ENCODE measurements around the gene ITGAX.

ITGAX gene

GRCh38 chr16:31327646-31328225 is 27.2 kb upstream of the ITGAX start:
- DNase-seq = no peak
- H3K36me3 ChIP-seq = no peaks in the 10 kb centered on the region
- TF ChIP-seq CTCF (IDR thresholded peaks at IDR 0.05; ENCODE audit: low read depth, low read length) = no peak
- H3K4me1 ChIP-seq = no peaks in the 10 kb centered on the region
- no peak overlapping the region for H3K4me3 ChIP-seq (ENCODE audit: low read depth, low read length)
- H3K27me3 ChIP-seq = peaks cover 22% of the 10 kb centered on the region
- H3K9me3 ChIP-seq = no peaks in the 10 kb centered on the region

- H3K4me3 ChIP-seq (ENCODE audit: low read depth, low read length) = no peak overlapping the region
- H3K27me3 ChIP-seq = peaks cover 22% of the 10 kb centered on the region
- H3K9me3 ChIP-seq = no peaks in the 10 kb centered on the region
- H3K36me3 ChIP-seq = no peaks in the 10 kb centered on the region
- H3K4me1 ChIP-seq = no peaks in the 10 kb centered on the region
- no peak for TF ChIP-seq CTCF (IDR thresholded peaks at IDR 0.05; ENCODE audit: low read depth, low read length)
- DNase-seq = no peak
Measured at GRCh38 chr16:31328322-31329052, 26.5 kb upstream of the ITGAX start.

- peaks cover 22% of the 10 kb centered on the region for H3K27me3 ChIP-seq
- H3K9me3 ChIP-seq = no peaks in the 10 kb centered on the region
- no peak for DNase-seq
- H3K4me3 ChIP-seq (ENCODE audit: low read depth, low read length) = no peak overlapping the region
- TF ChIP-seq CTCF (IDR thresholded peaks at IDR 0.05; ENCODE audit: low read depth, low read length) = no peak
- no peaks in the 10 kb centered on the region for H3K4me1 ChIP-seq
- H3K36me3 ChIP-seq = no peaks in the 10 kb centered on the region
Measured at GRCh38 chr16:31329671-31330552, 25.1 kb upstream of the ITGAX start.

GRCh38 chr16:31330553-31330890 is 24.5 kb upstream of the ITGAX start:
- TF ChIP-seq CTCF (IDR thresholded peaks at IDR 0.05; ENCODE audit: low read depth, low read length) = no peak
- H3K4me3 ChIP-seq (ENCODE audit: low read depth, low read length) = no peak overlapping the region

GRCh38 chr16:31331141-31331764 is 23.7 kb upstream of the ITGAX start:
- H3K4me1 ChIP-seq = no peaks in the 10 kb centered on the region
- H3K27me3 ChIP-seq = peaks cover 25% of the 10 kb centered on the region
- no peak for TF ChIP-seq CTCF (IDR thresholded peaks at IDR 0.05; ENCODE audit: low read depth, low read length)
- H3K4me3 ChIP-seq (ENCODE audit: low read depth, low read length) = no peak overlapping the region
- no peaks in the 10 kb centered on the region for H3K9me3 ChIP-seq
- H3K36me3 ChIP-seq = no peaks in the 10 kb centered on the region
- no peak for DNase-seq

More at GRCh38 chr16:31330553-31330890, 24.5 kb upstream of the ITGAX start:
- DNase-seq = no peak
- Histone ChIP-seq H3K9me3 (no peaks in the 10 kb centered on the region), H3K27me3 (peaks cover 23% of the 10 kb centered on the region), H3K36me3 (no peaks in the 10 kb centered on the region), H3K4me1 (no peaks in the 10 kb centered on the region)

Measured in BE2C (cell line).